Measurements from ENCODE around the gene RPTOR.

The RPTOR gene

DNA sequence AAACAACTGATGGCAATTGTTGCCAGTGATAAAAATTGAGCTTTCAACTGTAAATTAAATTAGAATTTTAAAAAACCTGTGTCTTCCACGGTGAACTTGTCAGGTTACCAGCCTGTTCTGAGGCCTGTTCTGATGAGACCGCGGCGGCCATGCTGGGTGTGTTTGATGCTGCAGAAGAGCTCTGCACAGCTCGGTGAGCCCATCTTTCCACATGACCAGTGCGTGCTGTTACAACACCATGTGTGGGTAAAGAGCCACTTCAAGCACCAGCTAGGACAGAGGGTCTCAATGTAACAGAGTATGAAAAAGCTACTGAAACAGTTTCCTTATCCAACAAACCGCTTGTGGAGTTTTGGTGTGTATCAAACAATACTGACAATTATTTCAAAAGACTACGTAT is 48.5 kb downstream of the RPTOR start:
- FAIRE-seq = no peak

DNA sequence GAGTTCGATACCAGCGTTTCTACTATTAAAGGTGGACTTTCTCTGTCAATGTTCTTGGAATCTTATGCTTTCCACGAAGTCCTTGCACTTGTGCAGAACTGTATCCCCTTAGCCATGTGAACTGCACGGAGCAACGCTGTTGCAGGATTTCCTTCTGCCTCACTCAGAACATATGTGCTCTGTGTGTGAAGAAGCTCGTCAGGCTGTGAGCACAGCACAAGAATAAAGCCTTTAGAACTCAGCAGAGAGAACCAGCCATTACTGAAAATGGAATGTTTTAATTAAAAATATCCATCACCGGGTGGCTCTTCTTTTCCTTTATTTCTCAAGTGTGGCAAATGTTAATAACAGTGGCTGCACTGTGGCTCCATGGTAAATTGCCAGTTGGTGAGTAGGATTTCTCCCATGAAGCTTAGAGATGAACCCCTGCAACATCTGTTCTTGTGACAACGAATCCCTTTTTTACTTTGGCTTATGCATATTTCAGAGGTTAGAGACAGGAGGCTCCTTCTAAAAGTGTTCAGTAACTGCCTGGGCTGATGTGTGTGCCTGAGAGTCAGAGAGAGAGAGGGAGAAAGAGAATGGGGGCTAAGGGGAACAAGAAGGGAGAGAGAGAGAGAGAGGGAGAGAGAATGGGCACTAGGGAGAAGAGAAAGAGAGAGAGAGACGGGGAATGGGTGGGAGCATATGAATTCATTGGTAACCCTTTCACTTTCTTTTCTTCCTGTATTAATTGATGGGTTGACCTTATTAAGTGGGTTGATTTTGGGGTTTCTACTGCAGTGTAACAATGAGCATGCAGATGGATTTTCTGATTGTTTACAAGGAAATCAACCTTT is 50.0 kb downstream of the RPTOR start:
- no peak for FAIRE-seq

DNA sequence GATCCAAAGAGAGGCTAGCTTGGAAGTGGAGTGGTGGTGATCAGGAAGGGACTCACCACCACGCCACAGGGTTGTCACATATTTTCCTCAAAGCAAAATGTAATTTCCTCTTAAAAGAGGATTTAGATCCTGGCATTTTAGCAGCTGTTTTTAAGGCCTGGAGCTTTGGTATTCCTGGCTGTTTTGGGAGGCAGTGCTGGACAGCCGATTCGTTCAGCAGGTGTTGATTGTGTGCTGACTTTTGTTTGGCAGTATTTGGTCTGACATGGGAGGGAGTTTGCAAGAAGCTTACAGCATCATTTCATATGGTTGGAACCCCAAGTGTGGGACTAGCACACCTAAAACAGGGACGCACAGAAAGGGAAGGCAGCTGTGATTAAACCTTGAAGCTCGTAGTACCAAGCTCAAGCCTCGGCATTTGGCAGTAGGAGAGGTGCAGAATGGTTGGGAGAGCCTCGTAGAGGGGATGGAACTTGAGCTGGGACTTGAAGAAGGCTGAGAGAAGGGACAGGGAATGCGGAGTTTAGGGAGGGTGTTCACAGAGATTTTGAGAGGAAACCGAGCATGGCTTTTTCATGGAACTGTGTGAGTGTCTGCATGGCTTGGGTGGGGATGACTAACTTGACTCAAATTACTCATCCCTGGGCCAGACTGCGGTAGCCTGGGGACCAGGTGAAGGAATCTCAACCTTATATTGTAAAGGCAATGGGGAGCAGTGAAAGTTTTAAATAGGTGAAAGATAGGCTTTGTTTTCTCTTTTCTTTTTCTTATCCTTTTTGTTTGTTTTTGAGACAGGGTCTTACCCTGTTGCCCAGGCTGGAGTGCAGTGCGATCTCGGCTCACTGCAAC is 52.3 kb downstream of the RPTOR start:
- no peak for FAIRE-seq

DNA sequence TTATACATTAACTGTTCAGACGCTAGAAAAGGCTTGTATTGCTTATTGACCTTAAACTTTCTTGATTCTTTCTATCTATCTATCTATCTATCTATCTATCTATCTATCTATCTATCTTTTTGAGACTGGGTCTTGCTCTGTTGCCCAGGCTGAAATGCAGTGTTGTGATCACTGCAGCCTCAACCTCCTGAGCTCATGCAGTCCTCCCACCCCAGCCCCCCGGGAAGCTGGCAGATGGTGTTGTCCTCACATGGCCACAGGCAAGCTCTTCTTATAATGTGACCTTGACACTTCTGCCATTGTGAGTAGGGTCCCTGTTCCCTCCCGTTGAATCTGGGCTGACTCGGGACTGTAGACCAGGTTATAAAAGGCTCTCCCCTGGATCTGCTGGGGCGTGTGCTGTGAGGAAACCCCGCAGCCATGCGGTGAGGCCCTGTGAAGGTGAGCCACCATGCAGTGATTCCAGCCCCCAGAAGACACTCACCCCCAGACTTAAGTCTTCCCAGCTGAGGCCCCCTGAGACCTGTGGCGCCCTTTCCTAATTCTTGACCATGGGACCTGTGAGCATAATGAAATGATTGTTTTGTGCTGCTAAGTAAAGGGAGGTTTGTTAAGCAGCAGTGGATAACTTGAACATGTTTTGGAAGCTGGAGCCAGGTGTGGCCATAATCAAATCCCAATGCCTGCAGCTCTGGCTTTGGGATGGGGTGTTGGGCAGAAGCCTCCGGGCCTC is 54.3 kb downstream of the RPTOR start:
- FAIRE-seq = no peak

DNA sequence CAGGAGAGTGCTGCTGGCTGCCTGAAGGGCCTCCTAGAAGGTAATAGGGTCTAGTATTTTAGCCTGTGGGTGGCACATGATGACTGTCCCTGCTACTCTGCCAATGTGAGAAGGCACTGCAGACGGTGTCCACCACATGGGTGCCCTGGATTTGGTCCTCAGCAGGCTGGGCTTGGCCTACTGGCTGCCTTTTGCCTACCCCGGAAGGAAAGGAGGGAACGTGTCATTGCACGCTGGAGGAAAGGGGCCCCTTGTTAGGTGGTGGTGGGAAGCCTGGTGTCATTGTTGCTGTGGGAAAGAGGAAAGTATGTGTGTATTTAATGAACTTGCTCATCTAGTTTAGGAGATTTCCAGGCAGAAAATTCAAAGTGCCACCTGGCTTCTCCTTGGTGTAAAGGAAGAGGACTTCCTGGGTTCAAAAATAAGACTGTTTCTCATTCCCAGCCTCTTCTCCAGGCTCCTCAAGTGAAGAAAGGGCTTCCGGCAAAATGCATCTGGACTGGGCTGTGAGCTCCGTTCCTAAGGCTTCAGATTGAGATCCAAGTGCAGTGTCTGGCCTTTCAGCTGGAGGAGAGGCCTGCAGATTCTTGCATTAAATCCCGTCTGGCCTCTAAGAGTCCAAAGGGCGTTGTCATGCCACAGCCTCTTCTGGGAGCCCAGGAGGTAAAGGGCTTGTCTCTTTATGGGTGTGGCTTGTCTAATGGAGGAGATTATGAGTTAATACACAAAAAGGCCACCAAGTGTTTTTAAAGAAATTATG is 55.1 kb downstream of the RPTOR start:
- no peak for FAIRE-seq

DNA sequence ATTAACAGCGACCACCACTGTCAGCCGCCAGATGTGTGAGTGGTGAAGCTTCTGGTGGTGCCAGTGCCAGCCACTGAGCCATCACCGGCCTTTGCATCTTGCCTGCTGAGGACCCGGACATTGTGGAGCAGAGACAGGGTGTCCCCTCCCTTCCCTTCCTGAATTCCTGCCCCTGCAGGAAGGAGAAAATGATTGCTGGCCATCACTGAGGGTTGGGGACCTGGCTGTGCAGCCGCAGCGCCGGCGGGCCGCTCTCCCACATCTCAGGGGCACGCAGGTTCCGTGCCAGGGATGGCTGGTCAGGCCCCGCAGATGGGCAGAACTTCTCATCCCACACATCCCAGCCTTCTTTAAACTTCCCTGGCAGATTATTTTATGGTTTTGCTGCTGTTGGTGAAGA is 56.5 kb downstream of the RPTOR start:
- FAIRE-seq = no peak

DNA sequence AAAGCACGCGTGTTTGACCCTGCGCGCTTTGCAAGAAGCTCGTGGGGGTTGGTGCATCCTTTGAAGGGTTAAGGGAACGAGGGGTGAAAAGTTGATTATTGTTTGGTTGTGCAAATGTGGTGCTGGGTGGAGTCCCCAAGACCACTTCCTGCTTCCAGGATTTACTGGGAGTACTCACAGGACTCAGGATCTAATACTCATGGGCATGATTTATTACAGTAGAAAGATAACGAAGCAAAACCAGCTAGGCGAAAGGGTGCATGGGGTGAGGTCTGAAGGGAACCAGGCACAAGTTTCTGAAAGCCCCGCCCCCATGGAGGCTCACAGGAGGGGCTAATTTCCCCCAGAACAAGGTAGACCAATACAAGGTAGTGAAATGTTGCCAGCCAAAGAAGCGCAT is 58.8 kb downstream of the RPTOR start:
- FAIRE-seq = no peak

DNA sequence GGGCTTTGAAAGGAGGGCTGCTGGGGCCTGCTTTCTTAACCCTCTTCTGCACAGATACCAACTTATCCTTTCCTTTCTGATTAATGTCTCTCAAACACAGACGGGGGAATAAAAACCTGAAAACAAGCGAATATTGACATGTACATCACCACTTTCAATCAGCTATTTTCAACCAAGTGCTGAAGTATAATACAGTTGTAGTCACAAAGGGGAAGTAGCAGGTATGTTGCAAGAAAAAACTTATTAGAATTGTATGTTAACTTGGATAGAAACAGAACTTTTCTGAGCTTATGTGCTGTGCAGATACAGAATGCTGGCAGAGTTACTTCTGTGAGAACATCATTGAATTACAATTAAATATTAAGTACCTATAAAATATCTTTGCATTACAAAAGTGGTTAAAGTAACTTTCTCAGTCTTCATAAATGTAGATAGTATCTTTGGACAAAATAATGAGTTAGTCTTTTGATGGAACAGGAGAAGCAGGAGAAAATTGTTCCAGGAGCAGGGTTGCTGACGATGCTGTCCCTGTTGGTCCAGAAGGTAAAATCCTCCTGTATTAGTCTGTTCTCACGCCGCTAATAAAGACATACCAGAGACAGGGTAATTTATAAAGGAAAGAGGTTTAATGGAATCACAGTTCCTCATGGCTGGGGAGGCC is 59.5 kb downstream of the RPTOR start:
- no peak for FAIRE-seq

DNA sequence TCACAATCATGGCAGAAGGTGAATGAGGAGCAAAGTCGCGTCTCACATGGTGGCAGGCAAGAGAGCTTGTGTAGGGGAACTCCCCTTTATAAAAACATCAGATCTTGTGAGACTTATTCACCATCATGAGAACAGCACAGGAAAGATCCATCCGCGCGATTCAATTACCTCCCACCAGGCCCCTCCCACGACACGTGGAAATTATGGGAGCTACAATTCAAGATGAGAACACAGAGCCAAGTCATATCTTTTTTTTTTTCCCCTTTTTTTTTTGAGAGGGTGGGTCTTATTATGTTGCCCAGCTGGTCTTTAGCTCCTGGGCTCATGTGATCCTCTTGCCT is 60.0 kb downstream of the RPTOR start:
- no peak for FAIRE-seq

DNA sequence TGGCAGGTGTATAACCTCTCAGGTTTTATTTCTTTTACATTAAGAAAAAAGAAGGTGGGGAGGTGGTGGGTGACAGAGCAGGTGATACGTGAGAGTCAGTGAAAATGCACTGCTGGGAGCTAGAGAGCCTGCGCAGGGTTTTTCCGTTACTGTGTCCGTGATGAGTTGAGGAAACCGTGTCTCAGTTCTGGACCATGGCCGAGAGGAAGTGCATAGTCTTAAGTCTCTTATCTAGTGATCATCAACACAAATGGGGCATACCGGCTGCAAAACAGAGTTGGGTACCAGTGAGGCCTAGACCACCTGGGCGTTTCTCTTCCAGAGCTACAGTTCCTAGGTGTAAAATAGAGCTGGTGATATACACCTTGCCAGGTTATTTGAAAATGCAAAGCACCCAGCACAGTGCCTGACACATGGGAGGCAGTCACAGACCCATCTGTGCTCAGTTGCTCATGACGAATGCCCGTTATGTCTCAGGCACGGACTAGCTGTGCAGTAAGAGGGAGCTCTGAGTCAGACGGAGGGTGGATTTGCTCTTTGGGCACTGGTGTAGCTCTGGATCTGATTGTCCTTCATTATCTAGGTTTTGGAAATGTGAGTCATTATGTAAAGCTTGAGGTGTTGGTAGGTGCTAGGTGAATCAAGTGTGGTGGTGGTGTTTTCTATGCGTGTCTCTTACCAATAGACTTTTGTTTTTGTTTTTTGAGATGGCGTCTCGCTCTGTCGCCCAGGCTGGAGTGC is 60.9 kb downstream of the RPTOR start:
- no peak for FAIRE-seq

DNA sequence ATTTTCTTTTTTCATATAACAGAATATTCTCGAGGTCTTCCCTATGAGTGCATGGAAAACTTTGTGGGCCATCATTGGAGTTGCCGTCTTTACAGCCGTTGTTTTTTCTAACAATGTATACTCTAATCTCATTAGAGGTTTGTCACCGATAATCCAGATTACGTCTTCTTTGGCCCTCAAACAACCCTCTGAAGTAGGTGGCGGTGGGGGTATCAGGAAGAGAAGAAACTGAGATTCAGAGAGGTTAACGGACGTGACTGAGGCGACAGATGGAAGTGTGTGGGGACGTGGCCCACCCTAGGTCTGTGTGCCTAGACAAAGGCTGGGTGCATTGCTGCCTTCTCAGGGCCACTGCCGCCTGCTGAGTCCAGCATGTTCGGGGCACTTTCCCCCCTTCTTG is 63.7 kb downstream of the RPTOR start:
- no peak for FAIRE-seq

DNA sequence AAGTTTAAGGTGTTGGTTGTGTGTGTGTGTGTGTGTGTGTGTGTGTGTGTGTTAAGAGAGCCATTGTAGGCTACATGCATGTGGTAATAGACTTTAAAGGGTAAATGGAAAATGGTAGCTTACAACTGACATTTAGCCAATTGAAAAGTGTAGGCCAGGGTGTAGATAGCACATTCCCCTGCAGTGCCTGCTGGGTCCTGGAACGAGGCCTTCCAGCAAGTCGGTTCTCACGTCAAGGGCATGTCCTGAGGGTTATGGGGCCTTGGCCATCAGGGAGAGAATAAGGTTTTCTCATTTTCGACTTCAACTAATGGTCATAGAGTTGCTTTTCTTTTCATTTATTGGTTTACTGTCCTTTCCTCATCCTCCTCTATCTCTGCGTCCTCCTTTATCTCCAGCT is 65.1 kb downstream of the RPTOR start:
- FAIRE-seq = no peak

DNA sequence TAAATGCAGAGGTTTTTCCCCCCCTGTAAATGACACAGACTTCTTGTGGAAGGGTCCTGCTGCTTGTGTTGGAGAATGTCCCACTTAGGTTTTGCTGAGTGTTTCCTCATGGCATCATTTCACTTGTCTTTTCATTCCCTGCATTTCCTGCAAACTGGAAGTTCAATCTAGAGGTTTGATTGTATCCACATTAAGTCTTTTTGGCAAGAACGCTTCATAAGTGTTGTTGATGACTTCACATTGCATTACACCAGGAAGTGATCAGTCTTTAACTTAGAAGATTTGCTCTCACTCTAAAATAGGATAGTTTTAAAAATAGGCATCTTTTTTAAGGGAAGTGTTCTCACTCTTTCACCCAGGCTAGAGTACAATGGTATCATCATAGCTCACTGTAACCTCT is 67.2 kb downstream of the RPTOR start:
- no peak for FAIRE-seq

DNA sequence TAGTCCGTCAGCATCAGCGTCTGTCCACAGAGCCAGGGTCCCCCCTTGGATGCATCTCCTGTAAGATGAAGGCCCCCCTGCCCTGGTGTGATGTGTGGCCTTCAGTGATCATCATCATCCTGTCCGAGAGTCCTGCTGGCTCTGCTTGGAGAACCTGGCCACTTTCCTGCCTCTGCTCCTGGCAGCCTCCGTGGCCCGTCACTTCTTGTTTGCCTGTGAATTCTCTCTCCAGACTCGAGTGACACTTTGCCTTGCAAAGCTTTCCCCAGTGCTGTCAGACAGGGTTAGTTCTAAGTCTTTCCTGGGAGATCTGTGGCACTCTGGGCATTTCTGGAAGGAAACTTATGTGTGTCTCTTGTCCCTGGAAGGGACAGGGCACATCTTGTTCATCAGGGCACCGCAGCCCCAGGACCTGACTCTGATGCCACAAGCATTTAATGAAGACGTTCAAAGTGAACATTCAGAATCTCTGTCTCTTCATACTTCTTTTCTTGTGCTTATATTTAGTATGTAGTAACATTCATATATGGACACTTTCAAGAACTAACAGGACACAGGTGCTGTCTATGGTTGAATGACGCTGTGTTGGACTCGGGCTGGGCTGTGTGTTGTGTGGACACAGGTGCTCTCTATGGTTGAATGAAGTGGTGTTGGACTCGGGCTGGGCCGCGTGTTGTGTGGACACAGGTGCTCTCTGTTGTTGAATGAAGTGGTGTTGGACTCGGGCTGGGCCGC is 68.5 kb downstream of the RPTOR start:
- FAIRE-seq = no peak

DNA sequence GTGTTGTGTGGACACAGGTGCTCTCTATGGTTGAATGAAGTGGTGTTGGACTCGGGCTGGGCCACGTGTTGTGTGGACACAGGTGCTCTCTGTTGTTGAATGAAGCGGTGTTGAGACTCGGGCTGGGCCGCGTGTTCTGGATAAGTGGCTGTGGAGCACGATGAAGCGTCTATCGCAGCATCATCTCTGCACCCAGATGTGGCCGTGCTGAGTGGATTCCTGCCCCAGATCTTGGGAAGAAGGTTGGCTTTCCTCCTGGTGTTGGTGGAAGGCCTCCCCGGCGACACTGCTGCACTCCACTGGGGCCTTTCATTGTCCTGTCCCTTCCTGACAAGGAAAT is 69.1 kb downstream of the RPTOR start:
- no peak for FAIRE-seq

DNA sequence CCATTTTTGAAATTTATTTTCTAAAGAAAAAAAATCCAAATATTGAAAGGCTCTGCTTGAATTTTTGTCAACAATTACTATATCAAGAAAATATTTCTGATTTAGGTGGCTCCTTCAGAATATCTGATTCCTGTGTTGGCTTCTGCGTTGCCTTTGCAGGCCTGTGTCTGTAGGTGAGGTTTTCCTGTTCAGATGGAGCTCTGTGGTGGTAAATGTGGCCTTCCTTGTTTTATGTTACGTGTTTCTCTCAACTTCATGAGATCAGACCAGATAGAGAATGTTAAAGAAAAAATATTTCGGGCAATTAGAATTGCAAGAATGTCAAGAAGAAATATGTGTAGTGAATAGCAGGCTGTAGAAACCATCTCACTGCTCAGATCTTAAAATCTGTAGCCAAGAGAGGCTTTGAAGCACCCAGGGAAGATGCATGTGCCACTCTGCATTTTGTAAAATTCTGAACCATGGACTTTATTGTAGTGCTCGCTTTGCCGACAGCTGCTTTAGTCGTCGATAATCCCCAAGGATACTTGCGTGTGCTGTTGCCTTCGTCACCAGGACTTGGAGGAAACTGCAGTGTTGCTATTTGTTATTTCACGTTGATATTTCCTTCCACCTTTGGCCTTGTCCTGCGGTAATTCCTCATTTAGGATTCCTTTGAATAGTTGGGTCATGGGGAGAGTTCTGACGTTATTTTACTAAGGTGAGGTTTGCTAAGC is 69.9 kb downstream of the RPTOR start:
- FAIRE-seq = no peak

DNA sequence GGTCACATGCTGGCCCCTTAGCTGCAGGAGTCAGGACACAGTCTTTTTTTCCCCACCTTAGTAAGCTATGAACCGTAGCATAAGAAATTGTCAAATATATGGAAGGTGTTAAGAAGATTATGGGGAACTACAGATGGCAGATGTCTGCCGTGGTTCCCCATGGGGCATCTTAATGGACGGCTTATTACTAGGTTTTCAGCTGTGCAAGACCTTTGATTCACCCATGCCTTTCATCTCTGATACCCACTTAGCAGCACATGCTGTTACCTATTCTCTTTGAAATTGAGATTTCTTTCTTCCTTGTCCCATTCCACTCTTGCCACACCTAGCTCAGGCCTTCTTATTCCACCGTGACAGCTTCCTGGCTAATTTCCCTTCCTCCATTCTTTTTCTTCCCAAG is 70.7 kb downstream of the RPTOR start:
- FAIRE-seq = no peak

DNA sequence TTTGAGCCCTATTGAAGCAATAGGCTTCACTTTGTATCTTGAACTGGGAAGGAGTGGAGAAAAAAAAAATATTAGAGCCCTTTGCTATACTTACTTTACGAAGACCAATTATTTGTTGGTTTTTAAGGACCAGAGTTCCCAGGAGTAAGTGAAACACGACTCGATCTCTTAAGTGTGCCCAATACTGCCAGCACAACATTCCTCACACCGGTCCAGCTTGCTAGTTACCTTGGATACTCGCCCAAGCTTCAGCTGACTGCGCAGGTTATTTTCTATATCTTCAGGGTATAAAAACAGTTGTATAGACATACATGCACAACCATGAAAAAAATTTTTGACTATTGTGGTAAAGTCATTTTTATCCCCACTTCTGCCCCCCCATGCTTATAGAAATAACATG is 72.1 kb downstream of the RPTOR start:
- FAIRE-seq = no peak

DNA sequence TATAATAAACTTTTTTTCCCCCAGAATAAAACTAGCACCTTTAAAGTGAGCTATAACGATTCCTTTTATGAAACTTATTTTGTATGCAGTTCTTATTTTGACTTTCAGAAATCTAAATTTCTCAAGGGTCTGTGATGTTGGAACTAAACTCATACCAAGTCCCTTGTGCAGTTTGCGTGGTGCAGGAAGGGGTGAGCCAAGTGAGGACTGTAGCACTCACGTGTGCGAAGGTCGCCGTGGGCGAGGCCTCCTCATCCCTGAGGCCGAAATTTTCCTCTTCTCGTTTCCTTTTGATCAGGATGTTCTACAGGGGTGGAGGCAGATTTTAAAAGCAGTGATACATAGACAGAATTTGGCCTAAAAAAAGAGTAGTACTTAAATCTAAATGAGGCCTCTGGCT is 73.7 kb downstream of the RPTOR start:
- FAIRE-seq = no peak

DNA sequence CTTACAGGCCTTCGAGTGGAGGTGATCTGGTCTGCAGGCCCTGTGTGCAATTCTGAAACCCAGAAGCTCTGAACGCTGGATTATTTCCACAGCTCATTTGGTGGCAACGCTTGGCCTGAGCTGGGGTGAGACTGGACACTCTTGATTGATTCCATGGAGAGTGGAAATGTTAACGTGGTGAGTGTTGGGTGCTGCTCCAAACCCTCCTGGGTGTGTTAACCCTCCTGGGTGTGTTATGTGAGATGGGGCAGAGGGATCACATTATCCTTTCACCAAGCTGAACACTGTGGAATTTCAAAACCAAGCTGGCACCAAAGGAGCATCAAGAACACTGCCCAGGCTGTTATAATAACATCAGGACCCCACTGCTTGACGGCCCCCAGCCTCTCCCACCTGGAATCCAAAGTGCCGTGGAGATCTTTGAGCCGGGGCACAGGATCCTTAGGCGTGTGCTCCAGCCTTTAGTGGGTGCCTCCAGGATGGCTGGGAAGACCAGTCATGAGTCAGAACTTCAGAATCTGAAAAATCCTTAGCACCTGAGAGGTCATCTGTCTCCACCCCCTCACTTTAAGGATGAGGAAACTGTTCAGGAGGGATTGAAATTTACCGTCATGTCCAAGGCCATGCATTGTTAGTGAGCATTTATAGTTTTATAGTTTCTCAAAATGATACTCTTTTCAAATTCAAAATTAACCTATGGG is 75.0 kb downstream of the RPTOR start:
- no peak for FAIRE-seq

Measured in G401.6 (cell line).